A549 treated with ZK216348 at 1 μM for 4 hours (cell line): ENCODE measurements around the gene GPR152. TPM values are rescaled to one million over a fixed set of nuclear protein-coding genes. Genes with fewer than 3 reads are reported as not detected.

Experiments used
- total RNA-seq: library from RNA; stranded (reverse); fragments of 200-300 nt; extraction: Qiagen RNA extraction; gene quantifications from 5 replicates; pipeline ENCODE4 v1.2.3, GENCODE V29; 2022; ENCODE audit warnings: low read depth

The GPR152 gene
- total RNA-seq: 0.13 TPM in 1 of 5 replicates, not detected in the others

GRCh38 chr11:67452141-67452952 is at the start of gene GPR152:
GPR152 (minus strand) TSS chr11:67452729; CDS start chr11:67452724, 5 bp downstream.

GRCh38 chr11:67482827-67483798 is 30.6 kb upstream of the GPR152 start, which contains the start of gene AIP:
AIP (plus strand) TSS chr11:67483026; CDS start chr11:67483159, 133 bp downstream.

GRCh38 chr11:67468759-67469507 is 16.4 kb upstream of the GPR152 start, which contains the start of gene TMEM134:
TMEM134 (minus strand) TSS chr11:67469251; CDS start chr11:67469192, 59 bp downstream.

GRCh38 chr11:67455054-67455453 is 2.5 kb upstream of the GPR152 start, which contains the start of gene CABP4:
CABP4 (plus strand) TSS chr11:67455354; CDS start chr11:67455424, 70 bp downstream.

GRCh38 chr11:67437082-67437808 is 15.3 kb downstream of the GPR152 start, which contains the start of gene PTPRCAP:
PTPRCAP (minus strand) TSS chr11:67437682; CDS start chr11:67437619, 63 bp downstream.

GRCh38 chr11:67428052-67429001 is 24.2 kb downstream of the GPR152 start, which contains the start of gene RPS6KB2:
RPS6KB2 (plus strand) TSS chr11:67428494; CDS start chr11:67428546, 52 bp downstream.

GRCh38 chr11:67415501-67416304 is 36.8 kb downstream of the GPR152 start, which contains the start of gene CARNS1:
CARNS1 (plus strand) TSS chr11:67415678; CDS start chr11:67416200, 522 bp downstream.

GRCh38 chr11:67401495-67402191 is 50.9 kb downstream of the GPR152 start, which contains the start of gene PPP1CA:
PPP1CA (minus strand) TSS chr11:67401858; CDS start chr11:67401782, 76 bp downstream.

Other genes with a start within 250 kb of the GPR152 start
- gene GRK2, start 186.3 kb downstream of the GPR152 start, total RNA-seq: 24.2 to 47.0 TPM (median 42.2 TPM) in 5 replicates
- gene ANKRD13D, start 163.4 kb downstream of the GPR152 start, total RNA-seq: 16.2 to 30.1 TPM (median 24.8 TPM) in 5 replicates
- gene SSH3, start 149.2 kb downstream of the GPR152 start, total RNA-seq: 18.7 to 29.1 TPM (median 27.1 TPM) in 5 replicates
- gene POLD4, start 99.2 kb downstream of the GPR152 start, total RNA-seq: 178 to 259 TPM (median 241 TPM) in 5 replicates
- 31.1 to 50.6 TPM (median 43.0 TPM) in 5 replicates for gene CLCF1, start 79.1 kb downstream of the GPR152 start, total RNA-seq
- 19.5 to 36.8 TPM (median 32.0 TPM) in 5 replicates for gene RAD9A, start 60.7 kb downstream of the GPR152 start, total RNA-seq
- gene PPP1CA, start 50.9 kb downstream of the GPR152 start, total RNA-seq: 240 to 296 TPM (median 291 TPM) in 5 replicates
- 0.04 to 0.21 TPM (median 0.15 TPM) in 3 of 5 replicates, not detected in the others for gene TBC1D10C, start 48.6 kb downstream of the GPR152 start, total RNA-seq
- 0.08 to 0.21 TPM (median 0.14 TPM) in 5 replicates for gene CARNS1, start 37.1 kb downstream of the GPR152 start, total RNA-seq
- gene RPS6KB2, start 24.2 kb downstream of the GPR152 start, total RNA-seq: 33.7 to 50.6 TPM (median 48.8 TPM) in 5 replicates
- gene PTPRCAP, start 15.0 kb downstream of the GPR152 start, total RNA-seq: 0.22 to 0.62 TPM in 2 of 5 replicates, not detected in the others
- gene CORO1B, start 9.3 kb downstream of the GPR152 start, total RNA-seq: 38.0 to 67.3 TPM (median 57.2 TPM) in 5 replicates
- gene CABP4, start 2.6 kb upstream of the GPR152 start, total RNA-seq: not detected in 5 replicates
- 36.4 to 70.3 TPM (median 62.1 TPM) in 5 replicates for gene TMEM134, start 16.5 kb upstream of the GPR152 start, total RNA-seq
- gene AIP, start 30.3 kb upstream of the GPR152 start, total RNA-seq: 43.6 to 48.9 TPM (median 48.0 TPM) in 5 replicates
- 34.1 to 60.5 TPM (median 47.3 TPM) in 5 replicates for gene PITPNM1, start 52.6 kb upstream of the GPR152 start, total RNA-seq
- 50.3 to 95.2 TPM (median 85.4 TPM) in 5 replicates for gene CDK2AP2, start 55.4 kb upstream of the GPR152 start, total RNA-seq
- not detected in 5 replicates for gene CABP2, start 70.7 kb upstream of the GPR152 start, total RNA-seq
- gene GSTP1, start 131.1 kb upstream of the GPR152 start, total RNA-seq: 1,131 to 1,719 TPM (median 1,604 TPM) in 5 replicates
- gene NDUFV1, start 154.2 kb upstream of the GPR152 start, total RNA-seq: 128 to 159 TPM (median 152 TPM) in 5 replicates
- 6.4 to 15.4 TPM (median 13.7 TPM) in 5 replicates for gene NUDT8, start 177.2 kb upstream of the GPR152 start, total RNA-seq
- not detected in 5 replicates for gene TBX10, start 187.0 kb upstream of the GPR152 start, total RNA-seq
- gene ACY3, start 198.0 kb upstream of the GPR152 start, total RNA-seq: 0.60 to 1.4 TPM (median 1.3 TPM) in 5 replicates
- not detected in 5 replicates for gene ALDH3B2, start 221.9 kb upstream of the GPR152 start, total RNA-seq